IMR-90 (cell line): ENCODE data around the gene SRSF5. TPM values are rescaled to one million over a fixed set of nuclear protein-coding genes. Genes with fewer than 3 reads are reported as not detected.

ENCODE experiments used
- ATAC-seq: fragments of 200-7000 bp; cut with Tn5 transposase; 2 replicates; pipeline ENCODE4 v1.9.1; 2020; ENCODE audit warnings: low read depth, mild to moderate bottlenecking, moderate library complexity
- BruUV-seq: library from RNA; stranded (reverse); fragments of 400-500 nt; replicated peaks from 2 replicates; lab custom pipeline; 2021; lab: Mats Ljungman, UMichigan
- CTCF ChIA-PET: fragments of 300-600 bp; formaldehyde crosslinking; extraction: SDS; loops from one replicate; lab custom pipeline; 2021; ENCODE audit warnings: antibody characterized with exemption; lab: Yijun Ruan, JAX
- POLR2A ChIA-PET: fragments of 300-600 bp; sonication (Branson Sonifier 250); formaldehyde crosslinking; loops from one replicate; lab custom pipeline; 2022; ENCODE audit warnings: antibody characterized with exemption; ENCODE audit not compliant: unreplicated experiment; lab: Charles Lee
- DNase-seq: peaks from one replicate; pipeline ENCODE4 v3.0.0; 2013
- H2AFZ ChIP-seq: replicated peaks from 2 replicates; pipeline ENCODE3; 2013; ENCODE audit warnings: low read length, mild to moderate bottlenecking; ENCODE audit not compliant: poor library complexity
- H2AK5ac ChIP-seq: 2 replicates; pipeline ENCODE4 v1.6.1; 2013; ENCODE audit warnings: low read depth, low read length, inconsistent platforms
- H2AK9ac ChIP-seq: replicated peaks from 2 replicates; pipeline ENCODE3; 2013; ENCODE audit warnings: mild to moderate bottlenecking, low read depth, low read length, moderate library complexity; ENCODE audit not compliant: poor library complexity
- H2BK120ac ChIP-seq: 2 replicates; pipeline ENCODE4 v1.6.1; 2013; ENCODE audit warnings: low read depth, low read length, inconsistent platforms
- H2BK15ac ChIP-seq: 3 replicates; pipeline ENCODE4 v1.6.1; 2013; ENCODE audit warnings: low read depth, low read length, inconsistent platforms
- H2BK20ac ChIP-seq: 2 replicates; pipeline ENCODE4 v1.6.1; 2013; ENCODE audit warnings: low read depth, mild to moderate bottlenecking, inconsistent platforms, low read length, moderate library complexity
- H2BK5ac ChIP-seq: 2 replicates; pipeline ENCODE4 v1.6.1; 2013; ENCODE audit warnings: mild to moderate bottlenecking, low read depth, low read length, inconsistent platforms; ENCODE audit not compliant: poor library complexity, severe bottlenecking
- H3K14ac ChIP-seq: replicated peaks from 2 replicates; pipeline ENCODE4 v1.6.1; 2013; ENCODE audit warnings: low read depth, low read length, inconsistent platforms
- H3K18ac ChIP-seq: 2 replicates; pipeline ENCODE4 v1.6.1; 2013; ENCODE audit warnings: low read depth, low read length, control low read depth
- H3K23ac ChIP-seq: 2 replicates; pipeline ENCODE4 v1.6.1; 2013; ENCODE audit warnings: low read depth, low read length, inconsistent platforms
- H3K27ac ChIP-seq: 2 replicates; pipeline ENCODE4 v1.5.1; 2013; ENCODE audit warnings: mild to moderate bottlenecking, control low read depth, low read length; ENCODE audit not compliant: insufficient read depth
- H3K27me3 ChIP-seq: 2 replicates; pipeline ENCODE4 v1.6.1; 2013; ENCODE audit warnings: low read length; ENCODE audit not compliant: control insufficient read depth, insufficient read depth
- H3K36me3 ChIP-seq: 2 replicates; pipeline ENCODE4 v1.6.1; 2013; ENCODE audit warnings: low read length, mixed read lengths; ENCODE audit not compliant: control insufficient read depth, insufficient read depth
- H3K4ac ChIP-seq: 2 replicates; pipeline ENCODE4 v1.6.1; 2013; ENCODE audit warnings: low read depth, low read length, inconsistent platforms
- H3K4me1 ChIP-seq: 2 replicates; pipeline ENCODE4 v1.6.1; 2013; ENCODE audit warnings: low read length, mixed read lengths; ENCODE audit not compliant: control insufficient read depth, insufficient read depth
- H3K4me2 ChIP-seq: 2 replicates; pipeline ENCODE4 v1.6.1; 2013; ENCODE audit warnings: low read depth, mild to moderate bottlenecking, control low read depth, low read length, moderate library complexity
- H3K4me3 ChIP-seq: 2 replicates; pipeline ENCODE4 v1.5.1; 2013; ENCODE audit warnings: low read depth, mild to moderate bottlenecking, control low read depth, low read length, moderate library complexity; ENCODE audit not compliant: insufficient read depth
- H3K56ac ChIP-seq: 2 replicates; pipeline ENCODE4 v1.6.1; 2013; ENCODE audit warnings: low read length, inconsistent platforms; ENCODE audit not compliant: insufficient read depth; ENCODE audit errors: extremely low read depth
- H3K79me1 ChIP-seq, 2 experiments: 2 replicates each; pipeline ENCODE4 v1.6.1; 2013; ENCODE audit warnings: low read length in 2 of 2, inconsistent platforms in 1 of 2, low read depth in 1 of 2
- H3K9ac ChIP-seq: 2 replicates; pipeline ENCODE4 v1.6.1; 2013; ENCODE audit warnings: low read depth, low read length, control low read depth
- H3K9me1 ChIP-seq: 2 replicates; pipeline ENCODE4 v1.6.1; 2013; ENCODE audit warnings: low read length, inconsistent platforms; ENCODE audit not compliant: insufficient read depth
- H3K9me3 ChIP-seq: 2 replicates; pipeline ENCODE4 v1.6.1; 2013; ENCODE audit warnings: low read length; ENCODE audit not compliant: control insufficient read depth, insufficient read depth
- H4K20me1 ChIP-seq: 2 replicates; pipeline ENCODE4 v1.6.1; 2013; ENCODE audit warnings: low read length, inconsistent platforms; ENCODE audit not compliant: insufficient read depth
- H4K5ac ChIP-seq: 2 replicates; pipeline ENCODE4 v1.6.1; 2013; ENCODE audit warnings: mild to moderate bottlenecking, low read depth, low read length, control low read depth
- H4K8ac ChIP-seq, 2 experiments: 2 replicates each; pipeline ENCODE4 v1.6.1; 2013; ENCODE audit warnings: low read depth in 2 of 2, low read length in 2 of 2, control low read depth in 1 of 2, inconsistent platforms in 1 of 2
- H4K91ac ChIP-seq: 2 replicates; pipeline ENCODE4 v1.6.1; 2013; ENCODE audit warnings: low read depth, low read length, inconsistent platforms; ENCODE audit not compliant: insufficient read depth
- BHLHE40 ChIP-seq: fragments of 150-350 bp; IDR thresholded peaks from 2 replicates; pipeline ENCODE4 v1.6.1; 2016; ENCODE audit warnings: mild to moderate bottlenecking, low read depth, low read length
- MXI1 ChIP-seq: IDR thresholded peaks from 2 replicates; pipeline ENCODE4 v1.6.1; 2012; ENCODE audit warnings: low read depth, mild to moderate bottlenecking, low read length, moderate library complexity, borderline replicate concordance
- NFE2L2 ChIP-seq: fragments of 150-350 bp; IDR thresholded peaks from 2 replicates; pipeline ENCODE4 v1.6.1; 2016; ENCODE audit warnings: low read depth, mild to moderate bottlenecking, low read length
- RCOR1 ChIP-seq: IDR thresholded peaks from 2 replicates; pipeline ENCODE4 v1.6.1; 2012; ENCODE audit warnings: mild to moderate bottlenecking, low read length, improper control_type of control experiment; ENCODE audit not compliant: insufficient replicate concordance
- WGBS, 2 experiments: methylation state at CpG; one replicate each; pipeline versions ENCODE4 v1.1.5 to v1.1.7; 2013; ENCODE audit warnings: missing lambda C conversion rate in 2 of 2; ENCODE audit not compliant: insufficient read length in 1 of 2; ENCODE audit errors: extremely low coverage in 2 of 2; 5-methylcytosine and 5-hydroxymethylcytosine counted together
- dilution Hi-C: fragments of 300-500 bp; cut with HindIII; formaldehyde crosslinking; loops from one replicate; pipeline ENCODE4 v1.14.3; 2018; ENCODE audit warnings: low sequenced_read_pairs; ENCODE audit not compliant: unreplicated experiment
- in situ Hi-C: fragments of 300-500 bp; cut with MboI; formaldehyde crosslinking; loops from 3 replicates; pipeline ENCODE4 v1.14.3; 2019; ENCODE audit warnings: low sequenced_read_pairs, inconsistent platforms, mixed read lengths
- intact Hi-C: fragments of 100-400 bp; cut with micrococcal nuclease; formaldehyde crosslinking; loops from 2 replicates; pipeline ENCODE4 v1.10.0; 2022
- polyA plus RNA-seq, 3 experiments: library from polyadenylated mRNA; depleted of rRNA; stranded (reverse); fragments of >200 nt; gene quantifications; 2 replicates each; pipeline ENCODE4 v1.2.3, GENCODE V29; 2012; ENCODE audit warnings: low replicate concordance in 1 of 3
- total RNA-seq: library from RNA; depleted of rRNA; stranded (reverse); fragments of >200 nt; gene quantifications from 2 replicates; pipeline ENCODE4 v1.2.3, GENCODE V29; 2012
- TF ChIP-seq, protein P1 (sequence below): fragments of 150-350 bp; IDR thresholded peaks from 2 replicates; pipeline ENCODE4 v1.6.1; 2017; ENCODE audit warnings: mild to moderate bottlenecking, antibody characterized with exemption, low read length, low read depth

The SRSF5 gene
- total and polyA plus RNA-seq, 2 of the 4 experiments (the other 2 are of a cell fraction): 29.4 to 229 TPM

DNA sequence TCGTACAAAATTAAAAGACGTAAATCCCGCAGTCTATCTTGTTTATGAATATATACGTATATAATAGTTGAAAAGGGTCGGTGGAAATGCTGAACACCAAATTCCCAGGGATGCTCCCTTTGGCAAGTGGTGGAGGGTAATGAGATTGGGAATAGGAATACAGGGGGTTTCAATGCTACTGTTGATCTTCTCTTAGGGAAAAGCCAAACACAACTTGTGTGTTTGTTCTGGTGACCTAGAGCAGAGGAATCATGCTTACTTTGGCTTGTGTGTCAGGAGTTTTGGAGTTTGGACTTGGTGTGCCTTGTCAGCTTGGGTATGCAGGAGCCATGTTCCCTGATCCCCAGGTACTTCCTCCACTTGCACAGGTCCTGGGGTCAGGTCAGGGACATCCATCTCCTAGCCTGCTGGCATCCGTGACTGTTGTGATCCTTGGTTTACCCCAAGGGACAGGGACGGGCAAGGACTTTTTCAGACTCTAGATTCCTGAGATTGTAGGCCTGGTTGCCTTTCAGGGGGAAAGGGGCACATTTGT is 26.0 kb downstream of the SRSF5 start:
- Histone ChIP-seq H2BK15ac (no peak overlapping the region), H2AFZ (no peak overlapping the region), H3K4ac (no peak overlapping the region), H3K9me1 (no peaks in the 10 kb centered on the region), H3K9me3 (no peaks in the 10 kb centered on the region), H4K5ac (no peak overlapping the region), H3K36me3 (no peaks in the 10 kb centered on the region), H3K9ac (no peak overlapping the region), H3K79me1 (no peaks in the 10 kb centered on the region), H2BK120ac (no peak overlapping the region), H3K23ac (no peak overlapping the region; the same call in 1 of the 2 replicates), H2AK5ac (no peak overlapping the region), H3K18ac (no peak overlapping the region), H2BK5ac (no peak overlapping the region), H2AK9ac (no peak overlapping the region), H2BK20ac (no peak overlapping the region), H4K8ac (no peak overlapping the region), H4K20me1 (no peaks in the 10 kb centered on the region; the same call in 1 of the 2 replicates), H3K4me1 (no peaks in the 10 kb centered on the region), H3K4me2 (no peak overlapping the region), H3K14ac (no peak overlapping the region), H3K27me3 (peaks cover 4% of the 10 kb centered on the region; the same call in 1 of the 2 replicates), H3K27ac (no peak overlapping the region), H3K4me3 (no peak overlapping the region), H3K56ac (no peak overlapping the region), H4K91ac (no peak overlapping the region)
- intact Hi-C loops: no loop called here
- in situ Hi-C loops: no loop called here
- ChIA-PET CTCF (no interaction called here), POLR2A (no interaction called here)
- dilution Hi-C loops: no loop called here
- 93% methylated on average over 2 of the region's 7 CpGs; no CpG with 5 or more reads in 1 of the 2 experiments for WGBS, 2 experiments
- TF ChIP-seq BHLHE40 (no peak), NFE2L2 (no peak), MXI1 (no peak), RCOR1 (no peak)
- TF ChIP-seq, protein P1, sequence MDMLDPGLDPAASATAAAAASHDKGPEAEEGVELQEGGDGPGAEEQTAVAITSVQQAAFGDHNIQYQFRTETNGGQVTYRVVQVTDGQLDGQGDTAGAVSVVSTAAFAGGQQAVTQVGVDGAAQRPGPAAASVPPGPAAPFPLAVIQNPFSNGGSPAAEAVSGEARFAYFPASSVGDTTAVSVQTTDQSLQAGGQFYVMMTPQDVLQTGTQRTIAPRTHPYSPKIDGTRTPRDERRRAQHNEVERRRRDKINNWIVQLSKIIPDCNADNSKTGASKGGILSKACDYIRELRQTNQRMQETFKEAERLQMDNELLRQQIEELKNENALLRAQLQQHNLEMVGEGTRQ: no peak
- DNase-seq: no peak
- BruUV-seq: no TSS peak
- no peak for ATAC-seq
